ENCODE data around the gene TBR1. TPM values are rescaled to one million over a fixed set of nuclear protein-coding genes. Genes with fewer than 3 reads are reported as not detected.

The TBR1 gene
- total RNA-seq, 1 donor from 2014 or later: 0.30 TPM

GRCh38 chr2:161414042-161415033 lies 1.8 kb upstream of the TBR1 start:
- Mint-ChIP-seq H3K4me1 (ENCODE audit: unreplicated experiment) (peaks cover 49% of the 10 kb centered on the region), H3K9me3 (ENCODE audit: unreplicated experiment) (no peaks in the 10 kb centered on the region), H3K27me3 (ENCODE audit: unreplicated experiment) (peaks cover 44% of the 10 kb centered on the region), H3K36me3 (ENCODE audit: unreplicated experiment) (peaks cover 12% of the 10 kb centered on the region), H3K27ac (ENCODE audit: unreplicated experiment) (no peak overlapping the region), H3K4me3 (ENCODE audit: unreplicated experiment) (peak overlapping the region; percentile 69)
- DNase-seq (ENCODE audit: extremely low spot score, unreplicated experiment): no peak
- peak; percentile 30 for TF ChIP-seq CTCF (IDR thresholded peaks at IDR 0.05)

GRCh38 chr2:161415034-161415986 lies 787 bp upstream of the TBR1 start:
- no peak for DNase-seq (ENCODE audit: extremely low spot score, unreplicated experiment)
- no peak overlapping the region for H3K27ac Mint-ChIP-seq (ENCODE audit: unreplicated experiment)
- peaks cover 54% of the 10 kb centered on the region for H3K27me3 Mint-ChIP-seq (ENCODE audit: unreplicated experiment)
- no peak for TF ChIP-seq CTCF (IDR thresholded peaks at IDR 0.05)
- H3K36me3 Mint-ChIP-seq (ENCODE audit: unreplicated experiment): peaks cover 12% of the 10 kb centered on the region
- peak overlapping the region; percentile 69 for H3K4me3 Mint-ChIP-seq (ENCODE audit: unreplicated experiment)
- H3K9me3 Mint-ChIP-seq (ENCODE audit: unreplicated experiment): no peaks in the 10 kb centered on the region
- peaks cover 49% of the 10 kb centered on the region for H3K4me1 Mint-ChIP-seq (ENCODE audit: unreplicated experiment)

GRCh38 chr2:161416708-161417437 lies 776 bp downstream of the TBR1 start:
- Mint-ChIP-seq H3K4me3 (ENCODE audit: unreplicated experiment) (no peak overlapping the region), H3K27ac (ENCODE audit: unreplicated experiment) (no peak overlapping the region), H3K4me1 (ENCODE audit: unreplicated experiment) (peaks cover 49% of the 10 kb centered on the region), H3K36me3 (ENCODE audit: unreplicated experiment) (peaks cover 5% of the 10 kb centered on the region), H3K27me3 (ENCODE audit: unreplicated experiment) (peaks cover 70% of the 10 kb centered on the region), H3K9me3 (ENCODE audit: unreplicated experiment) (no peaks in the 10 kb centered on the region)
- TF ChIP-seq CTCF (IDR thresholded peaks at IDR 0.05): no peak
- no peak for DNase-seq (ENCODE audit: extremely low spot score, unreplicated experiment)

- no peaks in the 10 kb centered on the region for H3K9me3 Mint-ChIP-seq (ENCODE audit: unreplicated experiment)
- H3K27me3 Mint-ChIP-seq (ENCODE audit: unreplicated experiment): peaks cover 78% of the 10 kb centered on the region
- no peak for TF ChIP-seq CTCF (IDR thresholded peaks at IDR 0.05)
- no peak overlapping the region for H3K4me3 Mint-ChIP-seq (ENCODE audit: unreplicated experiment)
- H3K4me1 Mint-ChIP-seq (ENCODE audit: unreplicated experiment): peaks cover 45% of the 10 kb centered on the region
- no peak overlapping the region for H3K27ac Mint-ChIP-seq (ENCODE audit: unreplicated experiment)
- no peak for DNase-seq (ENCODE audit: extremely low spot score, unreplicated experiment)
- H3K36me3 Mint-ChIP-seq (ENCODE audit: unreplicated experiment): peaks cover 1% of the 10 kb centered on the region
Observed at GRCh38 chr2:161417438-161418274, 1.6 kb downstream of the TBR1 start.
